Upper lobe of right lung (tissue), 1 donor: ENCODE measurements around the gene COG7. TPM values are rescaled to one million over a fixed set of nuclear protein-coding genes. Genes with fewer than 3 reads are reported as not detected.
A peak's percentile ranks its signal among the peaks of the same experiment; 100 is the strongest.

ENCODE experiments used
- ATAC-seq: fragments of 200-7000 bp; cut with Tn5 transposase; one replicate; pipeline ENCODE4 v1.9.1; 2020; ENCODE audit warnings: mild to moderate bottlenecking, moderate library complexity
- DNase-seq: peaks from one replicate; pipeline ENCODE4 v3.0.0-alpha.2; 2020
- H3K27ac ChIP-seq: fragments of 200-600 bp; one replicate; pipeline ENCODE4 v1.8.0; 2022
- H3K27me3 ChIP-seq: fragments of 200-600 bp; one replicate; pipeline ENCODE4 v1.8.0; 2022; ENCODE audit warnings: mild to moderate bottlenecking
- H3K36me3 ChIP-seq: fragments of 200-600 bp; one replicate; pipeline ENCODE4 v1.8.0; 2022
- H3K4me1 ChIP-seq: fragments of 200-600 bp; one replicate; pipeline ENCODE4 v1.8.0; 2022
- H3K4me3 ChIP-seq: fragments of 200-600 bp; one replicate; pipeline ENCODE4 v1.8.0; 2022; ENCODE audit warnings: mild to moderate bottlenecking
- H3K9me3 ChIP-seq: fragments of 200-600 bp; one replicate; pipeline ENCODE4 v1.8.0; 2022
- intact Hi-C: fragments of 100-400 bp; cut with DNase I; formaldehyde crosslinking; loops from one replicate; pipeline ENCODE4 v1.11.0; 2022
- long read RNA-seq: library from polyadenylated mRNA; unstranded; transcript quantifications from one replicate; pipeline ENCODE4 v2.0.0, GENCODE V29; 2021
- total RNA-seq: library from RNA; stranded (reverse); fragmentation: NEBNext Ultra II Directional; extraction: Animal tissue kit (Norgen Biotek cat#: 25700); gene quantifications from one replicate; pipeline ENCODE4 v1.2.1, GENCODE V29; 2021
- TF ChIP-seq, protein P1 (sequence below): fragments of 200-600 bp; IDR thresholded peaks from one replicate; pipeline ENCODE4 v1.8.0; 2022; ENCODE audit warnings: antibody characterized with exemption
- donor health status: DM: no; HTN: yes; CAD: no; lungs with severe emphysema.

COG7 gene
- total RNA-seq = 21.2 TPM
- long read RNA-seq, transcript COG7-201 (17 exons, 2,926 nt) = major isoform, 12 of 25 reads
- long read RNA-seq, partial matches to known transcripts = 8 of 25 reads
- long read RNA-seq, other reads (novel, unspliced or antisense) = 5 of 25 reads

DNA sequence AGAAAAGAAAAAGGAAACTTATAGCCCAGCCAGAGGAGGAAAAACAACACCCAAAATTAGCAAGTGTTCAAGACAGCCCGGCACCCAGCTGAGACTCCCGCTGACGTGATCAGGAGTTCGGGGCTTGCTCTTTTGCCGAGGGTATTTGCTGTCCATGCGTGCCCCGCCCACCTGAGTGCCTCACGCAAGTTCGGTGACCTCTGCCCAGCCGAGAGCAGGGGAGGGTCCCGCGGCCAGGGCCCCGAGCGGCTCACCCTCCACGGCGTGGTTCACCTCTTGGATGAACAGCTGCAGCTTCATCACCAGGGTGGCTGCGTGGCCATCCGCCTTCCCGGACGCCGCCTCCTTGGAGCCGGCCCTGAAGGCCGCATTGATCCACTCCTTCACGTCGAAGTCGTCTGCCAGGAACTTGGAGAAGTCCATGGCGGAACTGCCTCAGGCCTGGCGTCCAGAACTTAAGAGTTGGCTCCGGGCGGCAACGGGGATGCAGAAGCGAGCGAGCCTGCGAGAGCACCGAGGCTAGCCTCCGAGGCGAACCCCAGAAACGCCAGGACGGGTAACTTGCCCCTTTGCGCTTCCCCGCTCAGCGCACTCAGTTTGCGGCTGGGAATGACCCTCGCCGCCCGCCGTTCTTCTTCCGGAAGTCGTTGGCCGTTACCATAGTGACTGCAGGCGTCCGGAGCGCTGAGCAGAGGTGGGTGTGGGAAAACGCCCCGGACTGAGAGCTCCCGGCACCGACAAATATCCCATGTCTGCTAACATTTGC, at the start of gene COG7:
COG7 (minus strand) TSS at position 618 of the 766 bp plus-strand sequence; CDS start at position 423, 195 bp downstream.
- intact Hi-C loops = no loop called here
- TF ChIP-seq, protein P1, sequence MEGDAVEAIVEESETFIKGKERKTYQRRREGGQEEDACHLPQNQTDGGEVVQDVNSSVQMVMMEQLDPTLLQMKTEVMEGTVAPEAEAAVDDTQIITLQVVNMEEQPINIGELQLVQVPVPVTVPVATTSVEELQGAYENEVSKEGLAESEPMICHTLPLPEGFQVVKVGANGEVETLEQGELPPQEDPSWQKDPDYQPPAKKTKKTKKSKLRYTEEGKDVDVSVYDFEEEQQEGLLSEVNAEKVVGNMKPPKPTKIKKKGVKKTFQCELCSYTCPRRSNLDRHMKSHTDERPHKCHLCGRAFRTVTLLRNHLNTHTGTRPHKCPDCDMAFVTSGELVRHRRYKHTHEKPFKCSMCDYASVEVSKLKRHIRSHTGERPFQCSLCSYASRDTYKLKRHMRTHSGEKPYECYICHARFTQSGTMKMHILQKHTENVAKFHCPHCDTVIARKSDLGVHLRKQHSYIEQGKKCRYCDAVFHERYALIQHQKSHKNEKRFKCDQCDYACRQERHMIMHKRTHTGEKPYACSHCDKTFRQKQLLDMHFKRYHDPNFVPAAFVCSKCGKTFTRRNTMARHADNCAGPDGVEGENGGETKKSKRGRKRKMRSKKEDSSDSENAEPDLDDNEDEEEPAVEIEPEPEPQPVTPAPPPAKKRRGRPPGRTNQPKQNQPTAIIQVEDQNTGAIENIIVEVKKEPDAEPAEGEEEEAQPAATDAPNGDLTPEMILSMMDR = no peak
- peak within 1 kb of the TSS; percentile 98 for H3K4me3 ChIP-seq
- peak; percentile 98 for ATAC-seq
- peak; percentile 95 for DNase-seq
- H3K4me1 ChIP-seq = peaks cover 23% of the 10 kb centered on the region
- no peaks in the 10 kb centered on the region for H3K9me3 ChIP-seq
- H3K36me3 ChIP-seq = no peaks in the 10 kb centered on the region
- no peaks in the 10 kb centered on the region for H3K27me3 ChIP-seq
- H3K27ac ChIP-seq = peak within 1 kb of the TSS; percentile 89

GRCh38 chr16:23502466-23502865, 49.5 kb upstream of the COG7 start:
- peaks cover 6% of the 10 kb centered on the region for H3K36me3 ChIP-seq
- no peaks in the 10 kb centered on the region for H3K9me3 ChIP-seq
- intact Hi-C loops = no loop called here
- no peak overlapping the region for H3K27ac ChIP-seq
- no peak for DNase-seq
- peaks cover 69% of the 10 kb centered on the region for H3K4me1 ChIP-seq
- no peak overlapping the region for H3K4me3 ChIP-seq
- TF ChIP-seq, protein P1 = no peak
- no peak for ATAC-seq
- no peaks in the 10 kb centered on the region for H3K27me3 ChIP-seq

DNA sequence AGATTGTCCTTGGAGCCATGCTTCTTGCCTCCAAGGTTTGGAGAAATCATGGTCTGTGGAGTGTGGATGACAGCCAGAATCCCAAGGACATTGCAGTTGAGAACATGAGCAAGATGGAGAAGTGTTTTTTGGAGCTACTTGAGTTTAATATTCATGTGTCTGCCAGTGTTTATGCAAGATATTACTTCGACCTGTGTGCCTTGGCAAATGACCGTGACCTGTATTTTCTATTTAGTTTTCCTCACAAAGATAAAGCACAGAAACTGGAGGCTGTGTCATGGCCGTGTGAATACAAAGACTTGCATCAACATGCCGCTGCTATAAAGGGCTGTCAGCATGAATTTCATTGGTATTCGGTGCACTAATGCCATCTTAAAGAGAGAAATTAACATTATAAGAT, 48.3 kb upstream of the COG7 start:
- Histone ChIP-seq H3K4me1 (peaks cover 68% of the 10 kb centered on the region), H3K27me3 (no peaks in the 10 kb centered on the region), H3K4me3 (no peak overlapping the region), H3K36me3 (peaks cover 6% of the 10 kb centered on the region), H3K27ac (no peak overlapping the region), H3K9me3 (no peaks in the 10 kb centered on the region)
- DNase-seq (no peak), ATAC-seq (no peak)
- intact Hi-C loops = no loop called here
- TF ChIP-seq, protein P1 = no peak

DNA sequence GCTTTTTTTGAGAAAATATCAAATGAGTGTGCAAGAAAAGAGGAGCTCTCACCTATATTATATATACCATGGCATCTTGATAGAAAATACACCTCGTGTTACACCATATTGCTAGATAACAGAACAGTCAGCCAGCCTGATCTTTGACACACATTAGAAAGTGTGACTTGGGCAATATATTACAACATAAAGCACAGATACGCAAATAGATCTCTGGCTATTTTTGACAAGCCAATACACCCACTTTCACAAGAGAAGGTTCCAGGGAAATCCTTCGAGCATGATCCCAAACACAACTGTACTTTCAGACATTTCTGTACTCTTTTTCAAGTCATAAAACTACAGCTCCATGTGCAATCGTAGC, 47.9 kb upstream of the COG7 start:
- H3K9me3 ChIP-seq = no peaks in the 10 kb centered on the region
- intact Hi-C loops = no loop called here
- ATAC-seq (no peak), DNase-seq (no peak)
- H3K4me1 ChIP-seq = peaks cover 70% of the 10 kb centered on the region
- H3K36me3 ChIP-seq = peaks cover 7% of the 10 kb centered on the region
- no peak overlapping the region for H3K27ac ChIP-seq
- no peaks in the 10 kb centered on the region for H3K27me3 ChIP-seq
- TF ChIP-seq, protein P1 = no peak
- no peak overlapping the region for H3K4me3 ChIP-seq

DNA sequence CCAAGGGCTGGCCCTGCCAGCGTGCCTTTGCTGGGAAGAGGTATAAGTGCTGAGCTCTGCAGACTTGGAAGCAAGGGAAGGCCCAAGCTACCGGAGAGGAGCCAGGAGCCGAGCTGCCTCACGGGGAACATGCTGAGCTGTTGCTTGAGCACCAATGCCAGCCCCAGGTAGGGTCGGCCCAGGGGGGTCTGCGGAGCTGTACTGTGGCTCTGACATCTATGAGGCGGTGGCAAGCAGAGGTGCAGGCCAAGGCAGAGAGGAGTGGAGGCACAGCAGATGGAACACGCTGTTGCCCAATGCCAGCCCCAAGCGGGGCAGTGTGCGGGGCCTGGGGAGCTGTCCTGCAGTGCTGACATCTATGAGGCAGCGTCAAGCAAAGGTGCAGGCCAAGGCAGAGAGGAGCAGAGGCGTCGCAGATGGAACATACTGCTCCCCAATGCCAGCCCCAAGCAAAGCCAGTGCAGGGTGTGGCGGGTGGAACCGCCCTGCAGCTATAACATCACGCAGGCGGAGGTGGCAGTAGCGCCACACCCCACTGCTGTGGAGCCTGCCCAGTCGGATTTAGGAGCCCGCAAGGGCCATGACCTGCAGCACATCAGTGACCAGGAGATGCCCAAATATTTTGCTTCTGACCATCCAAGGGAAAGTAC, 47.3 kb upstream of the COG7 start:
- no peak overlapping the region for H3K27ac ChIP-seq
- no peaks in the 10 kb centered on the region for H3K27me3 ChIP-seq
- ATAC-seq (peak; percentile 30), DNase-seq (peak; percentile 67)
- H3K36me3 ChIP-seq = peaks cover 12% of the 10 kb centered on the region
- no peaks in the 10 kb centered on the region for H3K9me3 ChIP-seq
- no peak overlapping the region for H3K4me3 ChIP-seq
- peaks cover 70% of the 10 kb centered on the region for H3K4me1 ChIP-seq
- intact Hi-C loops = no loop called here
- TF ChIP-seq, protein P1 = no peak
